OCI-LY7 (cell line): ENCODE results near the gene XKR7.

Source experiments
- CTCF ChIP-seq: fragments of 200-600 bp; sonication (generic); conservative IDR thresholded peaks from 2 replicates; pipeline ENCODE4 v1.5.1; 2014; ENCODE audit warnings: mild to moderate bottlenecking, antibody characterized with exemption, low read length, moderate library complexity, mixed read lengths
- EZH2phosphoT487 ChIP-seq: fragments of 200-600 bp; sonication (generic); IDR thresholded peaks from 2 replicates; pipeline ENCODE4 v1.6.1; 2018; ENCODE audit warnings: low read depth, borderline replicate concordance, mild to moderate bottlenecking, mixed run types, antibody characterized with exemption, low read length, moderate library complexity, mixed read lengths

- TF ChIP-seq CTCF (no peak), EZH2phosphoT487 (no peak)
Observed at GRCh38 chr20:31949877-31950646, 17.9 kb upstream of the XKR7 start.
